Left kidney (tissue), 2 donors: ENCODE data around the gene WBP4. TPM values are rescaled to one million over a fixed set of nuclear protein-coding genes. Genes with fewer than 3 reads are reported as not detected.
"Not testable (repeated sequence)": the region's sequence is repeated elsewhere in the genome, so short reads cannot be mapped to it uniquely, and the experiment has no call there.

Source experiments
- DNase-seq: peaks from one replicate; pipeline ENCODE4 v3.0.0-alpha.2; 2013
- polyA plus RNA-seq: library from polyadenylated mRNA; unstranded; fragments of 120-200 nt; gene quantifications from one replicate; pipeline ENCODE4 v1.2.1, GENCODE V29; 2013; ENCODE audit not compliant: insufficient read length

WBP4 gene
- polyA plus RNA-seq, 1 donor: 28.2 TPM

- DNase-seq: no peak
Measured at GRCh38 chr13:41077475-41077874, 16.2 kb downstream of the WBP4 start.

- no peak for DNase-seq
Measured at GRCh38 chr13:41079725-41080124, 18.4 kb downstream of the WBP4 start.

GRCh38 chr13:41085961-41086585 is 24.8 kb downstream of the WBP4 start:
- no peak for DNase-seq

GRCh38 chr13:41095681-41096080 is 34.4 kb downstream of the WBP4 start:
- not testable (repeated sequence) for DNase-seq

GRCh38 chr13:41098761-41099160 is 37.5 kb downstream of the WBP4 start:
- DNase-seq: no peak

GRCh38 chr13:41099986-41100385 is 38.7 kb downstream of the WBP4 start:
- no peak for DNase-seq

- DNase-seq: no peak
Measured at GRCh38 chr13:41107104-41107571, 45.8 kb downstream of the WBP4 start.

- DNase-seq: no peak
Measured at GRCh38 chr13:41107584-41108014, 46.3 kb downstream of the WBP4 start.

- no peak for DNase-seq
Measured at GRCh38 chr13:41111454-41111853, 50.1 kb downstream of the WBP4 start.

- no peak for DNase-seq
Measured at GRCh38 chr13:41117869-41118268, 56.6 kb downstream of the WBP4 start.

- DNase-seq: no peak
Measured at GRCh38 chr13:41122838-41123237, 61.5 kb downstream of the WBP4 start.

- DNase-seq: no peak
Measured at GRCh38 chr13:41127701-41128100, 66.4 kb downstream of the WBP4 start.

GRCh38 chr13:41130356-41130755 is 69.0 kb downstream of the WBP4 start:
- DNase-seq: no peak

GRCh38 chr13:41131189-41131588 is 69.9 kb downstream of the WBP4 start:
- DNase-seq: not testable (repeated sequence)

GRCh38 chr13:41131660-41132511 is 70.6 kb downstream of the WBP4 start:
- DNase-seq: not testable (repeated sequence)

- peak; percentile 98 for DNase-seq
Measured at GRCh38 chr13:41132512-41133152, 71.3 kb downstream of the WBP4 start, which contains the start of gene KBTBD6. KBTBD6 (minus strand) TSS chr13:41132802; CDS start chr13:41132511, 291 bp downstream.

Other genes with a start within 250 kb of the WBP4 start
- 48.6 TPM for gene ELF1, start 42.2 kb upstream of the WBP4 start, polyA plus RNA-seq
- 19.3 TPM for gene KBTBD6, start 71.3 kb downstream of the WBP4 start, polyA plus RNA-seq
- gene KBTBD7, start 133.1 kb downstream of the WBP4 start, polyA plus RNA-seq: 19.5 TPM
- 28.6 TPM for gene MTRF1, start 202.1 kb downstream of the WBP4 start, polyA plus RNA-seq
- gene NAA16, start 249.8 kb downstream of the WBP4 start, polyA plus RNA-seq: 58.0 TPM